ENCODE data around the gene PPM1H. TPM values are rescaled to one million over a fixed set of nuclear protein-coding genes. Genes with fewer than 3 reads are reported as not detected.
"Not testable (repeated sequence)": the region's sequence is repeated elsewhere in the genome, so short reads cannot be mapped to it uniquely, and the experiment has no call there.

PPM1H gene
- total RNA-seq, 4 donors from 2014 or later: 0.09 to 7.6 (median 0.76) TPM; not detected in 1

DNA sequence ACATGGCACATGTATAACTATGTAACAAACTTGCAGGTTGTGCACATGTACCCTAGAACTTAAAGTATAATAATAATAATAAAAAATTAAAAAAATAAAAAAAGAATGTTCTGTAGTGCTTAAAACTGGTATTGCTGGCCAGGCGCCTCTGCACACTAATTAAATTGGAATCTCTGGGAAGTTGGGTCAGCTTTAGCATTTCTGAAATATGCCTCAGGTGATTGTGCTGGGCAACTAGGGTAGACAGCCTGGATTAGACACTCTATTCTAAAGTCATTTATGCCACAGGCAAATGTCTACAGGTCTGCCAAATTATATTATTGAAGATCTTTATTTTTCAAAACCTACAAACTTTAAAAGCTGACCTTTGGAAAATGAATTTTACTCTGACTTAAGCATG is 55.3 kb downstream of the PPM1H start:
- DNase-seq: no peak

DNA sequence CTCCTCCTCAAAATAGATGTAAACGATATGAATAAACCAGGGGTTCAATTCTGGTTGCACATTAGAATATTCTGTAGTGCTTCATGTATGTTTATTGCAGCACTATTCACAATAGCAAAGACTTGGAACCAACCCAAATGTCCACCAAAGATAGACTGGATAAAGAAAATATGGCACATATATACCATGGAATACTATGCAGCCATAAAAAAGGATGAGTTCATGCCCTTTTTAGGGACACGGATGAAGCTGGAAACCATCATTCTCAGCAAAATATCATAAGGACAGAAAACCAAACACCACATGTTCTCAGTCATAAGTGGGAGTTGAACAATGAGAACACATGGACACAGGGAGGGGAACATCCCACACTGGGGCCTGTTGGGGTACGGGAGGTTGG is 55.7 kb downstream of the PPM1H start:
- H3K27me3 ChIP-seq; H3K4me3 ChIP-seq; intact Hi-C loops (cut with DNase I); DNase-seq; H3K4me1 ChIP-seq; H3K9me3 ChIP-seq; H3K27ac ChIP-seq; H3K36me3 ChIP-seq: not testable (repeated sequence)
- WGBS, 2 donors: 82 to 94% methylated on average over 3 of the region's 3 CpGs

More for the DNA sequence above, 55.3 kb downstream of the PPM1H start:
- intact Hi-C loops (cut with DNase I): no loop called here
- Histone ChIP-seq H3K27ac (no peak overlapping the region), H3K4me1 (no peaks in the 10 kb centered on the region), H3K9me3 (no peaks in the 10 kb centered on the region), H3K36me3 (no peaks in the 10 kb centered on the region), H3K4me3 (no peak overlapping the region), H3K27me3 (no peaks in the 10 kb centered on the region)
- WGBS, 2 donors: 81 to 83% methylated on average over 1 of the region's 1 CpG
- TF ChIP-seq POLR2A (IDR thresholded peaks at IDR 0.05): no peak
- TF ChIP-seq, protein P1, sequence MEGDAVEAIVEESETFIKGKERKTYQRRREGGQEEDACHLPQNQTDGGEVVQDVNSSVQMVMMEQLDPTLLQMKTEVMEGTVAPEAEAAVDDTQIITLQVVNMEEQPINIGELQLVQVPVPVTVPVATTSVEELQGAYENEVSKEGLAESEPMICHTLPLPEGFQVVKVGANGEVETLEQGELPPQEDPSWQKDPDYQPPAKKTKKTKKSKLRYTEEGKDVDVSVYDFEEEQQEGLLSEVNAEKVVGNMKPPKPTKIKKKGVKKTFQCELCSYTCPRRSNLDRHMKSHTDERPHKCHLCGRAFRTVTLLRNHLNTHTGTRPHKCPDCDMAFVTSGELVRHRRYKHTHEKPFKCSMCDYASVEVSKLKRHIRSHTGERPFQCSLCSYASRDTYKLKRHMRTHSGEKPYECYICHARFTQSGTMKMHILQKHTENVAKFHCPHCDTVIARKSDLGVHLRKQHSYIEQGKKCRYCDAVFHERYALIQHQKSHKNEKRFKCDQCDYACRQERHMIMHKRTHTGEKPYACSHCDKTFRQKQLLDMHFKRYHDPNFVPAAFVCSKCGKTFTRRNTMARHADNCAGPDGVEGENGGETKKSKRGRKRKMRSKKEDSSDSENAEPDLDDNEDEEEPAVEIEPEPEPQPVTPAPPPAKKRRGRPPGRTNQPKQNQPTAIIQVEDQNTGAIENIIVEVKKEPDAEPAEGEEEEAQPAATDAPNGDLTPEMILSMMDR (IDR thresholded peaks at IDR 0.05): no peak

DNA sequence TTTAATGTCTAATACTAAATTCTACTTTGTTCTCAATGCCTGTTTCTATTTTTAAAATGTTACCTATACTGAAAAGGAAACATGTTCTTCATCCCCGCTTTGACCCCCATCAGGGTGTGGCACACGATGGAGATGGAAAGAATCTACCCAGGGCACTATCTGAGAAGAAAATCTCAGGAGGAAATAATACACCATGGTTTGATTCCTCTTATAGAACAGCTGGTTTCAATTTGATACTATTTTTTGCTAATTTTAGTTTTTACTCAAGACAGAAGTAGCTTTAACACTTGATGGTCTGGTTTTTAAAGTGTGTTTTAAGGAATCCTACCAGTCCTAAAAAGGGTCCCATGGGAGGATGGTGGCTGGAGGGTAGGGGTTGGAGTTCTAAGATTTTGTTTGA is 56.7 kb downstream of the PPM1H start:
- no peak overlapping the region for H3K4me3 ChIP-seq
- no peaks in the 10 kb centered on the region for H3K27me3 ChIP-seq
- H3K4me1 ChIP-seq: no peaks in the 10 kb centered on the region
- no peaks in the 10 kb centered on the region for H3K9me3 ChIP-seq
- no peak for DNase-seq
- H3K27ac ChIP-seq: no peak overlapping the region
- intact Hi-C loops (cut with DNase I): no loop called here
- H3K36me3 ChIP-seq: no peaks in the 10 kb centered on the region
- TF ChIP-seq, protein P1 (IDR thresholded peaks at IDR 0.05): no peak
- TF ChIP-seq POLR2A (IDR thresholded peaks at IDR 0.05): no peak
- 52 to 55% methylated on average over 2 of the region's 2 CpGs for WGBS, 2 donors

DNA sequence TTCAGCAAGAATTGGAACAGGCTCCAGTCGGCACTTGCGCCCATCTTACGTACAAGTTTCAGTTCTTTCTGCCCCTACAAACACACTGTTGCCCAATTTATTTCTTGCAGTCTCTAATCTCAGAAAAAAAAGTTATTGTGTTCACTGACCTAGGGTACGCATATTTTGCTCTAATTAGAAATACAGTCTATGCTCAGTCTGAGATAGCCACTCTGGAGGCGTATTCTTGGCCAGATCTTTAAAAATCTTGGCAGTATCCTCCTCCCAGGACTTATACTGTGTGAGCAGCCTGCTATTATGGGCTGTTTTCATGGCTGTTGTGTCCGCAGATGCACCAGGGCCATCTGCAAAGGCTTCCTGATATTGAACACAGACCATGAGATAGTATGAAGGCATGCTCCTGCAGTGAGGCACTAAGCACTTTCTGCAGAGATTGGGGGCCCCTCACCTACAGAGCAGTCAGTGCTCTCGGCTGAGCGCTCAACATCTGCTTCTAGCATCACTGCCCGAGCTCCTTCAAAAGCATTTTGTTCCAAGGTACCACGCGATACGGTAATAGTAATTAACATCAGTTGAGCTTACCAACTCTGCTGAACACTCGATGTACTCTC is 57.9 kb downstream of the PPM1H start:
- no peak for TF ChIP-seq POLR2A (IDR thresholded peaks at IDR 0.05)
- TF ChIP-seq, protein P1 (IDR thresholded peaks at IDR 0.05): no peak
- 86 to 96% methylated on average over 11 to 12 of the region's 13 CpGs for WGBS, 2 donors
- H3K27me3 ChIP-seq: no peaks in the 10 kb centered on the region

DNA sequence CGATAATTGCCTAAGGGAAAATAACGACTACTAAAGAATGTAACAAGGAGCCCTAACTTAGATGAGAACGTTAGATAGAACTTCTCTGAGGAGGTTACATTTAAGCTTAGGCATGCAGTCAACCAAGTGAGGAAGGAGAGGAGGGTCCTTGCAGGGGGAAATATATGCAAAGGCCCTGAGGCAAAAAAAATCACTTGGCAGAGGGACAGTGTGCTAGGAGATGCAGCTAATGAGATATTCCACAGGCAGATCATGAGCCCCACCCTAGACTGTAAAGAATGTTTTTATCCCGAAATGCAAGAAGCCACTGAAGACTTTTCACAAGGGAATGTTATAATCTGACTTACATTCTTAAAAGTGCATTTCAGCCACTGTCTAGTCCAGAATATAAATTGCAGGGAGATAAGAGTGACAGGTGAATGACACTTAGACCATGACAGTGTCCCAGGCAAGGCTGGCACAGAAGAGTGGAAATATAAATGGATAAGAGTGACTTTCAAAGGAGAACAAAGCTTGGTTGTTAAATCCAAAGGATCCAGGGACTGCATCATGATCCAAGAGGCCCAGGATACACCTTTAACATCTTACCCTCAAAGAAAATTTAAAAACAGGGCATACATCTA is 61.0 kb downstream of the PPM1H start:
- Histone ChIP-seq H3K4me3 (no peak overlapping the region), H3K9me3 (no peaks in the 10 kb centered on the region), H3K27me3 (no peaks in the 10 kb centered on the region), H3K4me1 (no peaks in the 10 kb centered on the region), H3K27ac (no peak overlapping the region), H3K36me3 (no peaks in the 10 kb centered on the region)
- TF ChIP-seq, protein P1 (IDR thresholded peaks at IDR 0.05): no peak
- no peak for TF ChIP-seq POLR2A (IDR thresholded peaks at IDR 0.05)
- intact Hi-C loops (cut with DNase I): no loop called here
- whole genome bisulfite sequencing, 2 donors: 72 to 83% methylated on average over 4 of the region's 4 CpGs
- no peak for DNase-seq

More for the DNA sequence above, 57.9 kb downstream of the PPM1H start:
- Histone ChIP-seq H3K9me3 (no peaks in the 10 kb centered on the region), H3K36me3 (no peaks in the 10 kb centered on the region), H3K4me1 (no peaks in the 10 kb centered on the region), H3K4me3 (no peak overlapping the region), H3K27ac (no peak overlapping the region)
- DNase-seq: no peak
- intact Hi-C loops (cut with DNase I): no loop called here
